WTC11 (cell line): ENCODE measurements around the gene PRPF40A. TPM values are rescaled to one million over a fixed set of nuclear protein-coding genes. Genes with fewer than 3 reads are reported as not detected.

ENCODE experiments used
- ATAC-seq: fragments of 200-7000 bp; cut with Tn5 transposase; 2 replicates; pipeline ENCODE4 v1.10.0; 2021; ENCODE audit warnings: mild to moderate bottlenecking, moderate library complexity
- CTCF ChIA-PET: fragments of 300-600 bp; sonication (Branson Sonifier 250); formaldehyde crosslinking; loops from one replicate; lab custom pipeline; 2021; ENCODE audit warnings: antibody characterized with exemption; lab: Charles Lee
- POLR2A ChIA-PET: fragments of 350-600 bp; sonication (Branson Sonifier 250); formaldehyde crosslinking; loops from one replicate; lab custom pipeline; 2021; ENCODE audit warnings: antibody characterized with exemption; lab: Charles Lee
- DNase-seq: peaks from one replicate; pipeline ENCODE4 v3.0.0; 2021; ENCODE audit warnings: low spot score
- H3K27ac Mint-ChIP-seq: 2 replicates; pipeline ENCODE4 v1.8.0; 2021; ENCODE audit warnings: mixed read lengths
- H3K27me3 Mint-ChIP-seq: 2 replicates; pipeline ENCODE4 v1.8.0; 2021; ENCODE audit warnings: low read depth, mild to moderate bottlenecking, moderate library complexity, mixed read lengths
- H3K36me3 Mint-ChIP-seq: 2 replicates; pipeline ENCODE4 v1.8.0; 2021; ENCODE audit warnings: mixed read lengths
- H3K4me1 Mint-ChIP-seq: 2 replicates; pipeline ENCODE4 v1.8.0; 2022; ENCODE audit warnings: mixed read lengths
- H3K4me3 Mint-ChIP-seq: 2 replicates; pipeline ENCODE4 v1.8.0; 2021; ENCODE audit warnings: mild to moderate bottlenecking, moderate library complexity, mixed read lengths
- H3K9me3 Mint-ChIP-seq: 2 replicates; pipeline ENCODE4 v1.8.0; 2021; ENCODE audit warnings: mixed read lengths
- ETV6 ChIP-seq: sonication (generic); formaldehyde crosslinking; IDR thresholded peaks from 2 replicates; pipeline ENCODE4 v1.8.1; 2022; ENCODE audit warnings: mild to moderate bottlenecking, missing genetic modification reagents
- GRHL2 ChIP-seq: fragments of 250-450 bp; sonication (Bioruptor Pico); IDR thresholded peaks from 2 replicates; pipeline ENCODE4 v1.8.0; 2022; ENCODE audit warnings: mild to moderate bottlenecking, moderate library complexity; ENCODE audit not compliant: insufficient replicate concordance, severe bottlenecking
- GTF2I ChIP-seq: fragments of 250-450 bp; sonication (Bioruptor Pico); conservative IDR thresholded peaks from 2 replicates; pipeline ENCODE4 v1.4.0; 2021; ENCODE audit warnings: mild to moderate bottlenecking
- MAX ChIP-seq: sonication (generic); formaldehyde crosslinking; IDR thresholded peaks from 2 replicates; pipeline ENCODE4 v1.8.0; 2022; ENCODE audit warnings: mild to moderate bottlenecking, missing genetic modification reagents
- OVOL2 ChIP-seq: fragments of 250-450 bp; sonication (Bioruptor Pico); IDR thresholded peaks from 2 replicates; pipeline ENCODE4 v1.9.0; 2021; ENCODE audit warnings: mild to moderate bottlenecking, borderline replicate concordance
- PRDM15 ChIP-seq: sonication (generic); formaldehyde crosslinking; IDR thresholded peaks from 2 replicates; pipeline ENCODE4 v1.8.0; 2022; ENCODE audit warnings: missing genetic modification reagents
- ZMAT4 ChIP-seq: fragments of 250-450 bp; sonication (Bioruptor Pico); IDR thresholded peaks from 2 replicates; pipeline ENCODE4 v1.9.0; 2021; ENCODE audit warnings: mild to moderate bottlenecking
- ZNF416 ChIP-seq: fragments of 250-450 bp; sonication (Bioruptor Pico); IDR thresholded peaks from 2 replicates; pipeline ENCODE4 v1.9.0; 2021; ENCODE audit warnings: mild to moderate bottlenecking, inconsistent platforms
- ZNF425 ChIP-seq: fragments of 250-450 bp; sonication (Bioruptor Pico); conservative IDR thresholded peaks from 2 replicates; pipeline ENCODE4 v1.9.0; 2021; ENCODE audit warnings: mild to moderate bottlenecking
- ZNF532 ChIP-seq: fragments of 250-450 bp; sonication (Bioruptor Pico); IDR thresholded peaks from 2 replicates; pipeline ENCODE4 v1.9.0; 2021; ENCODE audit warnings: mild to moderate bottlenecking, borderline replicate concordance
- total RNA-seq: library from RNA; stranded (reverse); gene quantifications from 3 replicates; pipeline ENCODE4 v1.2.3, GENCODE V29; 2021

PRPF40A gene
- total RNA-seq, 1 experiment from 2014 or later: 189 TPM

- TF ChIP-seq PRDM15 (CRISPR knock-in tag): no peak
- TF ChIP-seq ZNF425 (CRISPR knock-in tag): no peak
Measured at GRCh38 chr2:152632736-152633135, 84.5 kb downstream of the PRPF40A start (continued).

GRCh38 chr2:152630466-152630865 lies 86.8 kb downstream of the PRPF40A start:
- H3K27me3 Mint-ChIP-seq: no peaks in the 10 kb centered on the region
- DNase-seq (no peak), ATAC-seq (no peak)
- CTCF ChIA-PET: no interaction called here
- no peaks in the 10 kb centered on the region for H3K9me3 Mint-ChIP-seq
- H3K27ac Mint-ChIP-seq: no peak overlapping the region
- peaks cover 26% of the 10 kb centered on the region for H3K36me3 Mint-ChIP-seq
- no peak for TF ChIP-seq MAX (CRISPR knock-in tag)
- no peak for TF ChIP-seq ZNF416 (CRISPR knock-in tag)
- no peak for TF ChIP-seq ZMAT4 (CRISPR knock-in tag)
- H3K4me3 Mint-ChIP-seq: no peak overlapping the region
- POLR2A ChIA-PET: no interaction called here
- no peaks in the 10 kb centered on the region for H3K4me1 Mint-ChIP-seq

- Mint-ChIP-seq H3K36me3 (peaks cover 26% of the 10 kb centered on the region), H3K4me3 (no peak overlapping the region), H3K9me3 (no peaks in the 10 kb centered on the region), H3K27ac (no peak overlapping the region), H3K4me1 (no peaks in the 10 kb centered on the region)
- POLR2A ChIA-PET: no interaction called here
- CTCF ChIA-PET: no interaction called here
- no peak for ATAC-seq
- TF ChIP-seq OVOL2 (CRISPR knock-in tag): no peak
- TF ChIP-seq MAX (CRISPR knock-in tag): no peak
- no peak for TF ChIP-seq ETV6 (CRISPR knock-in tag)
- no peak for TF ChIP-seq ZNF532
- TF ChIP-seq GRHL2: no peak
- no peak for TF ChIP-seq GTF2I (CRISPR knock-in tag)
- TF ChIP-seq, all 79 proteins: peak for 0
- DNase-seq: no peak
- no peaks in the 10 kb centered on the region for H3K27me3 Mint-ChIP-seq
Measured at GRCh38 chr2:152629202-152629601, 88.1 kb downstream of the PRPF40A start.
